GM11168 (cell line): ENCODE measurements around the gene HDAC4.

Experiments
- in situ Hi-C: fragments of 300-500 bp; cut with MboI; formaldehyde crosslinking; loops from one replicate; pipeline ENCODE4 v1.12.0; 2022; ENCODE audit warnings: low sequenced_read_pairs; ENCODE audit not compliant: unreplicated experiment

Gene HDAC4

GRCh38 chr2:239111401-239112100 is 289.3 kb downstream of the HDAC4 start:
- in situ Hi-C loops = no loop called here

GRCh38 chr2:239110595-239111048 is 290.2 kb downstream of the HDAC4 start:
- in situ Hi-C loops = no loop called here

- in situ Hi-C loops = no loop called here
These were observed 290.8 kb downstream of the HDAC4 start for GRCh38 chr2:239109928-239110545.

GRCh38 chr2:239109041-239109927 is 291.5 kb downstream of the HDAC4 start:
- in situ Hi-C loops = no loop called here

GRCh38 chr2:239108459-239108858 is 292.4 kb downstream of the HDAC4 start:
- in situ Hi-C loops = no loop called here

GRCh38 chr2:239107936-239108335 is 292.9 kb downstream of the HDAC4 start:
- in situ Hi-C loops = no loop called here

GRCh38 chr2:239106966-239107365 is 293.9 kb downstream of the HDAC4 start:
- in situ Hi-C loops = no loop called here

- in situ Hi-C loops = no loop called here
These were observed 294.4 kb downstream of the HDAC4 start for GRCh38 chr2:239106314-239106908.

GRCh38 chr2:239105234-239105633 is 295.6 kb downstream of the HDAC4 start:
- in situ Hi-C loops = no loop called here

GRCh38 chr2:239104800-239105199 is 296.0 kb downstream of the HDAC4 start:
- in situ Hi-C loops = no loop called here

- in situ Hi-C loops = no loop called here
These were observed 297.4 kb downstream of the HDAC4 start for GRCh38 chr2:239103125-239104098.

- in situ Hi-C loops = no loop called here
These were observed 298.6 kb downstream of the HDAC4 start for GRCh38 chr2:239102266-239102665.

- in situ Hi-C loops = no loop called here
These were observed 299.0 kb downstream of the HDAC4 start for GRCh38 chr2:239101807-239102206.

- in situ Hi-C loops = no loop called here
These were observed 299.7 kb downstream of the HDAC4 start for GRCh38 chr2:239101071-239101470.

GRCh38 chr2:239099474-239099873 is 301.3 kb downstream of the HDAC4 start:
- in situ Hi-C loops = no loop called here

- in situ Hi-C loops = no loop called here
These were observed 302.4 kb downstream of the HDAC4 start for GRCh38 chr2:239098288-239098970.

GRCh38 chr2:239097428-239097696 is 303.5 kb downstream of the HDAC4 start:
- in situ Hi-C loops = no loop called here

GRCh38 chr2:239096676-239097427 is 304.0 kb downstream of the HDAC4 start:
- in situ Hi-C loops = no loop called here
